ENCODE data around the gene ZBTB25.
"Not testable (repeated sequence)": the region's sequence is repeated elsewhere in the genome, so short reads cannot be mapped to it uniquely, and the experiment has no call there.

ZBTB25 gene, protein sequence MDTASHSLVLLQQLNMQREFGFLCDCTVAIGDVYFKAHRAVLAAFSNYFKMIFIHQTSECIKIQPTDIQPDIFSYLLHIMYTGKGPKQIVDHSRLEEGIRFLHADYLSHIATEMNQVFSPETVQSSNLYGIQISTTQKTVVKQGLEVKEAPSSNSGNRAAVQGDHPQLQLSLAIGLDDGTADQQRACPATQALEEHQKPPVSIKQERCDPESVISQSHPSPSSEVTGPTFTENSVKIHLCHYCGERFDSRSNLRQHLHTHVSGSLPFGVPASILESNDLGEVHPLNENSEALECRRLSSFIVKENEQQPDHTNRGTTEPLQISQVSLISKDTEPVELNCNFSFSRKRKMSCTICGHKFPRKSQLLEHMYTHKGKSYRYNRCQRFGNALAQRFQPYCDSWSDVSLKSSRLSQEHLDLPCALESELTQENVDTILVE

DNA sequence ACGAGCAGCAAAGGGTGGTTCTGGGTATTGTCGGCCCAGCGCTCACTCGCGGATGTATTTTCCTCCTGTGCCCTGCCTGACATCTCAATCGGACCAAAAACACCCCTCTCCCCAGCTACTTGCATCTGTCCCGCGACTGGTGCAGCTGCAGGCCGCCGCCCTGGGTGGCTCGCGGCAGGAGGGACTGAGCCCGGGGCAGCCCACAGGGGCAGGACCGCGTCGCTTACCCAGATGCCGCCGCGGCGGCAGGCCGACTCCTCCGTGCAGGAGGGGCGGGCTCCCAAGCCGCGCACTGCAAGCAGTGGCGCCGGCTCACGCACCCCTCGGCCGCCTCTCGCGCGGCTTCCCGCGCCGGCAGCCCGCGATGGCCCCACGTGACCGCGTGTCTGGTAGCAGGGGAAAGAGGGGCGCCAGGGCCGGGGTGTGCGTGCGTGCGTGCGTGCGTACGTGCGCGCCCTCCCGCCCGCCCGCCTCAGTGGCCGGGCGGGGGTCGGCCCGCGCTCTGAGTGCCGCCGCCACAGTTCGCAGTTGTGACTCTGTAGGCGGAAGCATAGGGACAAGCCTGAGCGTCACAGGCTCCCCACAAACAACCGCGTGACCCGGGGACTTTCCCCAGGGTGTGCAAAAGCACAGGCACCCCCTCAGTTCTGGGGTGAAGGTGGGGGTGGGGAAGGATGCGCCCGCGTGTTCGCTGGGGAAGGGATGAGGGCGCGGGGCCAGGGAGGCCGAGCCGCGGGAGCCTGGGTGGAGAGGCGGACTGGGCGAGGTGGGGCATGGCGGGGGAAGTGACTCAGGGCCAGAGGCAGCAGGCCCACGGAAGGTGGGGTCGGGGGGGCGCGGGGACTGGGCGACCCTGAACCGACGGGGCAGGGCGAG is at the start of gene ZBTB25:
ZBTB25 (minus strand) TSS at position 405 of the 876 bp plus-strand sequence. CDS start 13,305 bp downstream, outside the sequence.
- peak; percentile 83 for DNase-seq

DNA sequence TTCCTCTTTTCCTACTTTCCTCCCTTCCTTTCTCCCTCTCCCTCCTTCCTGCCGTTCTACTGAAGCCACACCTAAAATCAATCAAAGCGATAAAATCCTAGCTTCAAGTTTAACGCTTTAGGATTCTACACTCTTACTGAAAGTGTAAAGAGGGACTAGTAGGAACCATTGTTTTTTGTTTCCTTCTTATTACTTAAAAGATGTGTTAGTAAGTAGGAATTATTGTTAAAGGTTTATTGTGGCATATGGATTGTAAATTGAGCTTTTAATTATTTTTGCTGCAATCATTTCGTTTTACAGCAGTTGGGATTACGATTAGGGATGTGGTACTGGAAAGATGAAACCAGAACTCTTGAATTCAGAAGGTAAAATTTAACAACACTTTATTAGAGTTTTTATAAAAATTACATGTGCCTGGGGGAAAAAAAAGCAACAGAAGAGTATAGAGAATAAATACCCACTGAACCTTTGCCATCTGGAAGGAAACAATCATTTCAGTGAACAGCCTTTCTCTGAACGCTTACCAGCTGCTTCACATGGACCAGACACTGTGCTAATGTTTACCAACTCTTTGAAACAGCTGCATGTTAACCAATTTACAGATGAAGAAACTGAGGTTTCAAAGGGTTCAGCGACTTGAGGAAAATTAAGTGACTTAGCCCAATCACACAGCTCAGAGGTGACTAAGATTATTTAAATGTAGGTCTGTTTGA is 47.1 kb upstream of the ZBTB25 start:
- no peak for DNase-seq

DNA sequence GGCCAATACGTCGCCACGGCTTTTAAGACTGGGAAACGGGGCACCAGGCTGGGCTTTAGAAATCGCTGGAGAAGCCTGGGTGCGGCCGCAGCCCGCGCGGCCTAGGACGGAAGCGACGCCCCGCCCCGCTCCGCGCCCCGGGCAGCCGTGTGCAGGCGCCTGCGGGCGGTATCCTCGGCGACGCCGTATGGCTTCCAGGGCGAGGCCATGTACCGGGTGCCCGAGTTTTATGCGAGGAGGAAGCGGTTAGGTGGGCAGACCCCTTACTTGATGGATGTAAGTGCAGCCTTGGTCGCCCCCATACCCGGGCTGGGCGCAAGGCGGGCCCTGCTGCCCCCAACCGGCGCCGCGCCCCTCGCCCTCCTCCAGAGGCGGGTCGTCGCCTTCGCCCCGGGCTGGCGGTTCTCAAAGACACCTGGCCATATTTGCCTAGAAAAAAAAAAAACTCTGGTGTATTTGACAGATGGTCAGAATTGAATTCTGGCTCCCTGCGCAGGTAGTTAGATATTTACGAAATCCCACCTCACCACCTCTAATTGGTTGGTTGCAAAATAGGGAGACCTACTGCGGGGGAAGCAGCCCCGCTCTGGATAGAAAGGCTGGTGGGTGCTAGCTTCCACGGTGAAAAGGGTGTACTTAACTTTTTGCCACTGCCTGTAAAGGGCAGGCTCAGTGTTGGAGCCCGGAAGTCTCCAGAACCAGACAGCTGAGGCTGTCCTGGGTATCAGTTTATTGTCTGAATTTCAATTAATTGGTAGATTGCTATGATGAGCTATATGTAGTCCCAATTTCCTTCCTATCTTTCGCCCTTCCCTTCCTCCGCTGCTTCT is 46.4 kb upstream of the ZBTB25 start, which contains the start of gene PPP1R36:
PPP1R36 (plus strand) TSS at position 171 of the 830 bp plus-strand sequence; CDS start at position 208, 37 bp downstream.
- DNase-seq, result no peak

DNA sequence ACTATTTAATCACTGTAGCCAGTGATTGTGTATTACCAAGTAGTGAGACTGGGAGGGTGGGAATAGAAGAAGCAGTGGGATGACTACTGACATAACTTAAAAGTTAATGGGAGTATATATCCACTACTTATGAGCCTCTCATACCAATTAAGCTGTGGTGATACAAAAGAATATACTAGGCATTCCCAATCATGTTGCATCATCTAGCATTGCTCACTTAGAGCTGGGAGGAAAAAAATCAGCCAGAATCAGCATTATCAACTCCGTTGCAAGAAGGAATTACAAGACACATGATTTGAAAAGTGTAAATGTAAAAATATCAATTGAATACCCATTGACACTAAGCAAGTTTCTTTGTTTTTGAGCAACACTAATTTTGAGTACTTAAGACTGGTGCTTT is 45.4 kb upstream of the ZBTB25 start:
- DNase-seq, result no peak

DNA sequence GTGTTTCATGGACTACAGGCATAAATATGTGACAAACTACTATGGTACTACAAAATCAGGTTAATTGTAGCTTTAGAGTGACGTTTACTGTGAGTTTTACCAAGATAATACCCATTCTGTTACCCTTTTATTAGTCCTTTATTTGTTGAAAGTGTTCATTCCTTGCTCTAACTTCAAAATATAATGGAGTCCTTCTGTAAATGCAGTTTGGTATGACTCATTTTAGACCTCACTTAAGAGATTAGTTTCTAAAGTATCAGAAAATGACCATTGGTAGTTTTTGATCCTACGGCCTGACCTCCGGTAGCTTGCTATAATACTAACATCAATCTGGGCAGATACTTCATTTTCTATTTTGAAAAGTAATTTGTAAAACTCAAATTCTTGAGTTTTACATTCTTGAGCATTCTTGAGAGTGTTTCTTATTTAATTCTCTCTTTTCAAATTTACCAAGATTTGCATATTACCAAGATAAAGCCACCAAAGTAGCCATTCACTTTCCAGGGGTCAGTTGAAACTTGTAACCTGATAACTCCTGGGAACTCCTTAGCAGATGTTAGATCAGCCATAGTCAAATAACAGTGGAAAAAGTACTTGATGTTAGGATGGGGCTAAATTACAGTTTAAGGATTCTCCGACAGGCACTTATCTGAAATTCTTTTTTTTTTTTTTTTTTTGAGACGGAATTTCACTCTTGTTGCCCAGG is 41.1 kb upstream of the ZBTB25 start:
- no peak for DNase-seq

DNA sequence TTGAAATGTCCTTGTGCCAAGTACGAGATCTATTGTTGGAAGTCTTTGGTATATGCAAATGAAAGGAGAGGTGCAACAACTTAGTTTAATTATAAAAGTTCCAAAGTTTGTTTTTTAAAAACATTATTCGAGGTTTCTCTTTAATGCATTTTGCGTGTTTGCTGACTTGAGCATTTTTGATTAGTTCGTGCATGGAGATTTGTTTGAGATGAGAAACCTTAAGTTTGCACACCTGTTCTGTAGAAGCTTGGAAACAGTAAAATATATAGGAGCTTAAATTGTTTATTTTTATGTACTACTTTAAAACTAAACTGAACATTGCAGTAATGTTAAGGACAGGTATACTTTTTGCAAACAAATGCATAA is 39.2 kb upstream of the ZBTB25 start:
- DNase-seq, result no peak

DNA sequence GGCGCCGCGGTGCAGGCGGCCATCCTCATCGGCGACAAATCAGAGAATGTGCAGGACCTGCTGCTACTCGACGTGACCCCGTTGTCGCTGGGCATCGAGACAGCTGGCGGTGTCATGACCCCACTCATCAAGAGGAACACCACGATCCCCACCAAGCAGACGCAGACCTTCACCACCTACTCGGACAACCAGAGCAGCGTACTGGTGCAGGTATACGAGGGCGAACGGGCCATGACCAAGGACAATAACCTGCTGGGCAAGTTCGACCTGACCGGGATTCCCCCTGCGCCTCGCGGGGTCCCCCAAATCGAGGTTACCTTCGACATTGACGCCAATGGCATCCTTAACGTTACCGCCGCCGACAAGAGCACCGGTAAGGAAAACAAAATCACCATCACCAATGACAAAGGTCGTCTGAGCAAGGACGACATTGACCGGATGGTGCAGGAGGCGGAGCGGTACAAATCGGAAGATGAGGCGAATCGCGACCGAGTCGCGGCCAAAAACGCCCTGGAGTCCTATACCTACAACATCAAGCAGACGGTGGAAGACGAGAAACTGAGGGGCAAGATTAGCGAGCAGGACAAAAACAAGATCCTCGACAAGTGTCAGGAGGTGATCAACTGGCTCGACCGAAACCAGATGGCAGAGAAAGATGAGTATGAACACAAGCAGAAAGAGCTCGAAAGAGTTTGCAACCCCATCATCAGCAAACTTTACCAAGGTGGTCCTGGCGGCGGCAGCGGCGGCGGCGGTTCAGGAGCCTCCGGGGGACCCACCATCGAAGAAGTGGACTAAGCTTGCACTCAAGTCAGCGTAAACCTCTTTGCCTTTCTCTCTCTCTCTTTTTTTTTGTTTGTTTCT is 38.6 kb upstream of the ZBTB25 start:
- DNase-seq, result no peak

DNA sequence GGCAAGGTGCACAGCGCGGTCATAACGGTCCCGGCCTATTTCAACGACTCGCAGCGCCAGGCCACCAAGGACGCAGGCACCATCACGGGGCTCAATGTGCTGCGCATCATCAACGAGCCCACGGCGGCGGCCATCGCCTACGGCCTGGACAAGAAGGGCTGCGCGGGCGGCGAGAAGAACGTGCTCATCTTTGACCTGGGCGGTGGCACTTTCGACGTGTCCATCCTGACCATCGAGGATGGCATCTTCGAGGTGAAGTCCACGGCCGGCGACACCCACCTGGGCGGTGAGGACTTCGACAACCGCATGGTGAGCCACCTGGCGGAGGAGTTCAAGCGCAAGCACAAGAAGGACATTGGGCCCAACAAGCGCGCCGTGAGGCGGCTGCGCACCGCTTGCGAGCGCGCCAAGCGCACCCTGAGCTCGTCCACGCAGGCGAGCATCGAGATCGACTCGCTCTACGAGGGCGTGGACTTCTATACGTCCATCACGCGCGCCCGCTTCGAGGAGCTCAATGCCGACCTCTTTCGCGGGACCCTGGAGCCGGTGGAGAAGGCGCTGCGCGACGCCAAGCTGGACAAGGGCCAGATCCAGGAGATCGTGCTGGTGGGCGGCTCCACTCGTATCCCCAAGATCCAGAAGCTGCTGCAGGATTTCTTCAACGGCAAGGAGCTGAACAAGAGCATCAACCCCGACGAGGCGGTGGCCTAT is 37.8 kb upstream of the ZBTB25 start:
- DNase-seq, result no peak

DNA sequence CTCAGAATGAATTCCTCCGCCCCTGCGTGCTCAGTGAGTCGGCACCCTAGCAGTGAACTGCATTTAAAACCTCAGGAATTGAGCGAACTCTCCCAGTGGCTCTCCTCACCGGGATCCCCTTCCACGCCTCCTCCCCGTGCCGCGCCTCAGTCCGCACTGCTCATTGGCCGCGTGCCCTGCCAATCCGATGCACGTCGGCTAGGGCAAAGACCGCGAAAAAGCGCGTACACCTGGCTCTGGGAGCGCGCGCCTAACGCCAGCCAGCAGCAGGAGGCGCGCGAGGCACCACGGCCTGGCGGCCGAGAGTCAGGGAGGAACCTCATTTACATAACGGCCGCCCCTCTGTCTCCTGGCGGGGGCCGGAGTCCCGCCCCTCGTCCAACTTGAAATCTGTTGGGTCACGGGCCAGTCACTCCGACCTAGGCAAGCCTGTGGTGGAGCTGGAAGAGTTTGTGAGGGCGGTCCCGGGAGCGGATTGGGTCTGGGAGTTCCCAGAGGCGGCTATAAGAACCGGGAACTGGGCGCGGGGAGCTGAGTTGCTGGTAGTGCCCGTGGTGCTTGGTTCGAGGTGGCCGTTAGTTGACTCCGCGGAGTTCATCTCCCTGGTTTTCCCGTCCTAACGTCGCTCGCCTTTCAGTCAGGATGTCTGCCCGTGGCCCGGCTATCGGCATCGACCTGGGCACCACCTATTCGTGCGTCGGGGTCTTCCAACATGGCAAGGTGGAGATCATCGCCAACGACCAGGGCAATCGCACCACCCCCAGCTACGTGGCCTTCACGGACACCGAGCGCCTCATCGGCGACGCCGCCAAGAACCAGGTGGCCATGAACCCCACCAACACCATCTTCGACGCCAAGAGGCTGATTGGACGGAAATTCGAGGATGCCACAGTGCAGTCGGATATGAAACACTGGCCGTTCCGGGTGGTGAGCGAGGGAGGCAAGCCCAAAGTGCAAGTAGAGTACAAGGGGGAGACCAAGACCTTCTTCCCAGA is 36.9 kb upstream of the ZBTB25 start, which contains the start of gene HSPA2:
HSPA2 (plus strand) TSS at position 534 of the 995 bp plus-strand sequence; CDS start at position 643, 109 bp downstream.
- peak; percentile 99 for DNase-seq

DNA sequence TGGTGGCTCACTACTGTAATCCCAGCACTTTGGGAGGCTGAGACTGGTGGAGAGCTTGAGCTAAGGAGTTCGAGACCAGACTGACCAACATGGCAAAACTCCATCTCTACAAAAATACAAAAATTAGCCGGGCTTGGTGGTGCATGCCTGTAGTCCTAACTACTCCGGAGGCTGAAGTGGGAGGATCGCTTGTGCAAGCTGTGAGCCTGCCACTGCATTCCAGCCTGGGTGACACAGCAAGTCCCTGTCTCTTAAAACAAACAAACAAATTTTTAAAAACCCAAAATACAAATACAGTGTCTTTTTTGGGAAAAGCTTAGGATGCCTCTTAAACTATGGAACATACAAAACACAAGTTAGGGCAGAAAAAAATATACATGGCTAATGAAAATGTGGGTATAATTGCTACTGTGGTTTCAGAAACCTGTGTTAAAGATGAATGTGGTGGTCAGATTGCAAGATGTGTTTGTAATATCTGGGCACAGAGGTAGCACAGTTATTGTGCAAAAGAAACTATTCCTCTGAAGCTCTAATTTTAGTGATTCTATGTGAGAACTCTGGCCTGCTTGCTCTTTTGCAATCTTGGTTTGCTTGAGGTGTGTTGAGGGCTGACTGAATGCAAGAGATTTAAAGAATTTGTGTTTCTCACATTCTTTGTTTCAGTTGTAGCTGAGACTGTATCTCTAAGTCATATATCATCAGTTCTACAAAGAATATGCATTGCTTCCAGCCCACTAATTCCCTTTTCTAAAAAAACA is 33.0 kb upstream of the ZBTB25 start:
- no peak for DNase-seq

DNA sequence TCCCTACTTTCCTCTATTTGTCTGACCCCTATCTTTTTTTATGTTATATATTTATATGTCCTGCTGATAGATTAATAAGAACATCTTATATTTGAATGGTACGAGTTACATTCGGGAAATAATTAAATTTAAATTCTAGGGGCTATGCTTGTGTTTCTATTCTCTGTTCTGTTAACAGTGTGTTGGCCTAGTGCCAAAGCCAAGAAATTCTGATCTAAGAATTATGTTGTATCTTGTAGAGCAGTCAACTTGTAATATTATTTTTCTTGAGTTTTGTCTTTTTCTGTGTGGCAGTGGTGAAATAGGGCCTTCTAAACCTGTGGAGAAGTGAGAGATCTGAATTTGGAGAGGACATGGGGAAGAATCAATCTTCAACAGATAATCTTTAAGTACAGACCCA is 27.9 kb upstream of the ZBTB25 start:
- no peak for DNase-seq

DNA sequence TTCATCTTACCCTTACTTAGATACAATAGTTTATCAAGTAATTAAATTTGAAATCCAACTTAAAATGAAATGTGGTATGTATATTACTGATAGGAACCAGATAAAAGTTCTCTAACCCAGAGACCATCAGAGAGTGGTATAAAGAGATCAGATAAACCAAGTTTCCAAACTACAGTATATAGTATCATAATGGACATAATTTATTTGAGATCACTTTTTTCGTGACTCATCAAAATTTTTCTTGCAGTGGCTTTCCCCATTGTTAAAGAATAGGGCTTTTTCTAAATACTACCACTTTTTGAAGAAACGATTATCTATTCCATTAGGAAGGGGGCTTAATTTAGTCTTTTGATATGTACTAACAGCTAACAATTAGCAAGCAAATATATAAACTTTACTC is 21.7 kb upstream of the ZBTB25 start:
- no peak for DNase-seq

DNA sequence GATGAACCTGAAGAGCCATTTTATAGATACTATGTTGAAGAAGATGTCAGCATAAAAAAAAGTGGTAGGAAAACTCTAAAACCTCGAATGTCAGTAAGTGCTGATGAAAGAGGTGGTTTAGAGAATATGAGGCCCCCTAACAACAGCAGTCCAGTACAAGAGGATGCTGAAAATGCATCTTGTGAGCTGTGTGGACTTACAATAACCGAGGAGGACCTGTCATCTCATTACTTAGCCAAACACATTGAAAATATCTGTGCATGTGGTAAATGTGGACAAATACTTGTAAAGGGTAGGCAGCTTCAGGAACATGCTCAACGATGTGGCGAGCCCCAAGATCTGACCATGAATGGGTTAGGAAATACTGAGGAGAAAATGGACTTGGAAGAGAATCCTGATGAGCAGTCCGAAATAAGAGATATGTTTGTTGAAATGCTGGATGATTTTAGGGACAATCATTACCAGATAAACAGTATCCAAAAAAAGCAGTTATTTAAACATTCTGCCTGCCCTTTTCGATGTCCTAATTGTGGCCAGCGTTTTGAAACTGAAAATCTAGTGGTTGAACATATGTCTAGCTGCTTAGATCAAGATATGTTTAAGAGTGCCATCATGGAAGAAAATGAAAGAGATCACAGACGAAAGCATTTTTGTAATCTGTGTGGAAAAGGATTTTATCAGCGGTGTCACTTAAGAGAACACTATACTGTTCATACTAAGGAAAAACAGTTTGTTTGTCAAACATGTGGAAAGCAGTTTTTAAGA is 19.1 kb upstream of the ZBTB25 start:
- DNase-seq, result no peak

DNA sequence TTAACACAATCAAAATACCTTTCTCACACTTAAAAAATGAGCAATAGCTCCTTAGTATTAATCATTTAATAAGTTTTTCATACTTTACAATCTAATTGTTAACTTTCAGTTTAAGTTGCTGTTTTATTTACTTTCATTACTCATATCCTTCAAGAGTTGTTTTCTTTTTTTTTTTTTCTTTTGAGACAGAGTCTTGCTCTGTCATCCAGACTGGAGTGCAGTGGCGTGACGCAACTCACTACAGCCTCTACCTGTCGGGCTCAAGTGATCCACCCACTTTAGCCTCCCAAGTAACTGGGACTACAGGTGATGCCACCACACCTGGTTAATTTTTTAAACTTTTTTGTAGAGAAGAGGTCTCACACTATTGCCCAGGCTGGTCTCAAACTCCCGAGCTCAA is 17.1 kb upstream of the ZBTB25 start:
- DNase-seq, result no peak

DNA sequence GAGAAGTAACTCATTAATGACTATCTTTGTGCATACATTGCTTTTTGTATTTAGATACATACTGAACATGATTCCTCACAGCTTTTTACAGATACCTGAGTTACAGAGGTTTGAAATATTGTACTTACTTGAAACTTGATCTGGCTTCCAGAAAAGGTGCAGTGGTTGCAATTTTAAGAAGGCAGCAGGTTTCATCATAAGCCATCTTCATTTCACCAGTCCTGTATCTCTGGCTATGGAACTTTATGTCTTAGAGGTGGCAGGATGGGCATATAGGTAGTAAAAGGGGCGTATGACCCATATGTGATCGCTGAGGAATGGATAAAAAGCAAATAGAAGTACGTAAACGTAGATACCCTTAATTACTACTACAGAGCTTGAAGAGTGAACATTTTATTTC is 14.6 kb upstream of the ZBTB25 start:
- no peak for DNase-seq

DNA sequence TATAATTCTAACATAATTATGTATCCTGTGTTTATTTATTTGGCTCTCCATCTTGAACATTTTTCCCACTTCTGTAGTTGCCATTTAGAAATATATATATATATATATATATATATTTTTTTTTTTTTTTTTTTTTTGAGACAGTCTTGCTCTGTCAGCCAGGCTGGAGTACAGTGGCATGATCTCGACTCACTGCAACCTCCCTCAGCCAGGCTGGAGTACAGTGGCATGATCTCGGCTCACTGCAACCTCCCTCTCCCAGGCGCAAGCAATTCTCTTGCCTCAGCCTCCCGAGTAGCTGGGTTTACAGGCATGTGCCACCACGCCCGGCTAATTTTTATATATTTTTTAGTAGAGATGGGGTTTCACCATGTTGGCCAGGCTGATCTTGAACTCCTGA is 14.0 kb upstream of the ZBTB25 start:
- not testable (repeated sequence) for DNase-seq

DNA sequence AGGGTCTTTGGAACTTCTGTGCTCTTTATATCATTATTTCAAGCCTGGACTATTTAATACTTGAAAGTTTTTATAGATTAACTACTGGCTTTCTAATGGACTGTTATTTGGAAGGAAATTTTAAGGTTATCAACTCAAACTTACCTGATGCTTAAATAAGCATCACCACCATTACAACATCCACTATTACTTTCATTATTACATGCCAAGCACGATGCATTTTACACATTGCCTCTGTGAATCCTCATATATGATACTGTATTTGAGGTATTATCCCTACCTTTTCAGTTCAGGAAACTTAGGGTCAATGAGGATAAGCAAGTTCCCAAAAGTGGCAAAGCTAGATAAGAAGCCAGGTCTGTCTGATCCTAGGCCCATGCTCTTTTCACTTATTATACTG is 13.3 kb upstream of the ZBTB25 start:
- DNase-seq, result no peak
